Measurements from ENCODE around the gene RASSF6.

GRCh38 chr4:73533515-73534422, 86.5 kb downstream of the RASSF6 start:
- TF ChIP-seq CTCF (IDR thresholded peaks at IDR 0.05) (no peak), ATF2 (CRISPR knock-in tag; IDR thresholded peaks at IDR 0.05; ENCODE audit: borderline replicate concordance, low read depth) (no peak), FOXJ3 (CRISPR knock-in tag; IDR thresholded peaks at IDR 0.05; ENCODE audit: borderline replicate concordance) (no peak)

Data from WTC11 (cell line).